RWPE2 (cell line): ENCODE results near the gene SMOC1.

ENCODE experiments used
- ATAC-seq: fragments of 200-7000 bp; cut with Tn5 transposase; 3 replicates; pipeline ENCODE4 v1.9.1; 2021; ENCODE audit warnings: low read depth
- DNase-seq: peaks from one replicate; pipeline ENCODE4 v3.0.0-alpha.2; 2020; ENCODE audit warnings: low spot score
- H3K27ac ChIP-seq: fragments of 450-650 bp; 2 replicates; pipeline ENCODE4 v1.5.1; 2017; ENCODE audit warnings: mild to moderate bottlenecking; ENCODE audit not compliant: poor library complexity, severe bottlenecking
- H3K27me3 ChIP-seq: fragments of 250-450 bp; sonication (Bioruptor Pico); 2 replicates; pipeline ENCODE4 v1.5.1; 2021; ENCODE audit warnings: mild to moderate bottlenecking, moderate library complexity; ENCODE audit not compliant: insufficient read depth, poor library complexity, severe bottlenecking
- H3K36me3 ChIP-seq: fragments of 250-450 bp; sonication (Bioruptor Pico); 2 replicates; pipeline ENCODE4 v1.5.1; 2020; ENCODE audit warnings: low read depth, mild to moderate bottlenecking, moderate library complexity
- H3K4me1 ChIP-seq: fragments of 250-450 bp; sonication (Bioruptor Pico); 2 replicates; pipeline ENCODE4 v1.5.1; 2021; ENCODE audit warnings: mild to moderate bottlenecking, moderate library complexity; ENCODE audit not compliant: insufficient read depth, poor library complexity, severe bottlenecking
- H3K4me3 ChIP-seq: fragments of 250-450 bp; sonication (Bioruptor Pico); 2 replicates; pipeline ENCODE4 v1.5.1; 2021; ENCODE audit warnings: mild to moderate bottlenecking, moderate library complexity; ENCODE audit not compliant: severe bottlenecking
- H3K9me3 ChIP-seq: fragments of 250-450 bp; sonication (Bioruptor Pico); 2 replicates; pipeline ENCODE4 v1.5.1; 2021; ENCODE audit warnings: mild to moderate bottlenecking, moderate library complexity; ENCODE audit not compliant: severe bottlenecking
- TF ChIP-seq, protein P1 (sequence below): fragments of 450-650 bp; IDR thresholded peaks from one replicate; pipeline ENCODE4 v1.5.1; 2017; ENCODE audit warnings: mild to moderate bottlenecking, moderate library complexity; ENCODE audit not compliant: poor library complexity, severe bottlenecking

SMOC1 gene

DNA sequence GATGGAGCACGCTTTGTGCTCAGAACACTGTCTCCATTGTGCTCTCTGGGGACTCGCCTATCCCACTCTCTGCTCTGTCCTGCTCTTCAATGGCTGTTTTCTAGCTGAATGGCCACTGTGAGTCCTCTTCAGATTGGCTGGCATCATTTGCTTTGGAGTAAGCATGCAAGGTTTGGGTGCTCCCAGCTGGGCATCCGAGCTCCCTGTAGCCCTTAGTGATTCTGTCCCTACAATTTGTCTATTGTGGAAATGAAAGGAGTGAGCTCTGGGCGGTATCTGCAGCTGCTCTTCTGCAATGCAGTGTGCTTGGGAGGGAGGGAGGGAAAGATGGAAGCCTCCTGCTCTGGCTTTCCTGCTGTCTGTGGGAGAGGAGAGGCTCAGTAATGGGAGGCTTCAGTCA lies 84.8 kb downstream of the SMOC1 start:
- no peak for DNase-seq
- Histone ChIP-seq H3K36me3 (no peaks in the 10 kb centered on the region), H3K9me3 (no peaks in the 10 kb centered on the region), H3K27me3 (no peaks in the 10 kb centered on the region), H3K27ac (no peak overlapping the region), H3K4me1 (no peaks in the 10 kb centered on the region), H3K4me3 (no peak overlapping the region)
- TF ChIP-seq, protein P1, sequence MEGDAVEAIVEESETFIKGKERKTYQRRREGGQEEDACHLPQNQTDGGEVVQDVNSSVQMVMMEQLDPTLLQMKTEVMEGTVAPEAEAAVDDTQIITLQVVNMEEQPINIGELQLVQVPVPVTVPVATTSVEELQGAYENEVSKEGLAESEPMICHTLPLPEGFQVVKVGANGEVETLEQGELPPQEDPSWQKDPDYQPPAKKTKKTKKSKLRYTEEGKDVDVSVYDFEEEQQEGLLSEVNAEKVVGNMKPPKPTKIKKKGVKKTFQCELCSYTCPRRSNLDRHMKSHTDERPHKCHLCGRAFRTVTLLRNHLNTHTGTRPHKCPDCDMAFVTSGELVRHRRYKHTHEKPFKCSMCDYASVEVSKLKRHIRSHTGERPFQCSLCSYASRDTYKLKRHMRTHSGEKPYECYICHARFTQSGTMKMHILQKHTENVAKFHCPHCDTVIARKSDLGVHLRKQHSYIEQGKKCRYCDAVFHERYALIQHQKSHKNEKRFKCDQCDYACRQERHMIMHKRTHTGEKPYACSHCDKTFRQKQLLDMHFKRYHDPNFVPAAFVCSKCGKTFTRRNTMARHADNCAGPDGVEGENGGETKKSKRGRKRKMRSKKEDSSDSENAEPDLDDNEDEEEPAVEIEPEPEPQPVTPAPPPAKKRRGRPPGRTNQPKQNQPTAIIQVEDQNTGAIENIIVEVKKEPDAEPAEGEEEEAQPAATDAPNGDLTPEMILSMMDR, result no peak
- ATAC-seq, result no peak

DNA sequence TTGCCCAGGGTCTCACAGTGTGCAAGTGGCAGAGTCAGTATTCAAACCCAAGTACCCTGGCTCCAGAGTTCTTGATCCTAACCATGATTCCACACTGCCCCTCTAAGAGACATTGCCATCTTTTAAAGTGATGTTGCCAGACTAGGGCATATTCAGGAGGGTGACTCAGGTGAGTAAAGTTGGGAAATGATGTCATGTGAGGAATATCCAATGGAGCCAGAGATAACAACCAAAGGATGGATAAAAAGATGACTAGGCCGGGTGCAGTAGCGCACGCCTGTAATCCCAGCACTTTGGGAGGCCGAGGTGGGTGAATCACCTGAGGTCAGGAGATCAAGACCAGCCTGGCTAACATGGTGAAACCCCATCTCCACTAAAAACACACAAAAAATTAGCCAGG lies 85.6 kb downstream of the SMOC1 start:
- DNase-seq (no peak), ATAC-seq (peak; percentile 91)
- H3K9me3 ChIP-seq, result no peaks in the 10 kb centered on the region
- no peak overlapping the region for H3K27ac ChIP-seq
- H3K4me3 ChIP-seq, result no peak overlapping the region
- no peaks in the 10 kb centered on the region for H3K36me3 ChIP-seq
- no peaks in the 10 kb centered on the region for H3K27me3 ChIP-seq
- TF ChIP-seq, protein P1, result no peak
- no peaks in the 10 kb centered on the region for H3K4me1 ChIP-seq

DNA sequence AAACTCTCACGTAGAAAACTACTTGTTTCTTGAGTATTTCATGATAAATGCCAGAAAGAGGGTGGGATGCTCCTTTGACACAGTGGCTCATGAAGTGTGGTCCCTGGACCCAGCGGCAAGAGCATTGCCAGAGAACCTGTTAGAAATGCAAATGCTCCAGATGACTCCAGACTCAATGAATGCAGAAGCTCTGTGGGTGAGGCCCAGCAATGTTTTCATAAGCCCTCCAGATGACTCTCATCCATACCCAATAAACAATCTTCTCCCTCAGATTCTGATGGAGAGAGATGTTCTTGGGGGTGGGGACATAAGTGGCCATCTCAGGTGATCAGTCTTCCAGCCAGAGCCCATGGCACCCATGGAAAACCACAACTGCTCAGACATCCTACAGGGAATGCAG lies 88.9 kb downstream of the SMOC1 start:
- TF ChIP-seq, protein P1, result no peak
- Histone ChIP-seq H3K4me1 (no peaks in the 10 kb centered on the region), H3K36me3 (no peaks in the 10 kb centered on the region), H3K27ac (no peak overlapping the region), H3K4me3 (no peak overlapping the region), H3K9me3 (no peaks in the 10 kb centered on the region), H3K27me3 (no peaks in the 10 kb centered on the region)
- ATAC-seq, result no peak
- no peak for DNase-seq

DNA sequence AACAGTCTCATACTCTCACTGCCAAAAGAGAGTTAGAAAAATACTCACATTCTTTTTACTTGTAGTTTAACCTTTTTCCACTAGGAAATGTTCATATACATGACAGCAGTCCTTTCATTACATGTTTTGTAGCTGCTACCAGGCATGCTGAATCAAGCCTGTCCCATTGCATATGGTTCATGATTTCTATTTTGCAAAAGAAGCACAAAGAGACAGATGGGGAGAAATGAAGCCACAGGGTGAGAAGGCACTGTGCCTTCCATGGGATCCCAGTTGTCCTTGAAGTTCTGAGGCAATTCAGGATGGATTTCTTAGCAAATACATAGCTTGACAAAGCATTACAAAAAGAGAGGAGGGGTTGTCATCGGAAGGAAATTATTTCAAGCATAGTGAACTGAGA lies 89.5 kb downstream of the SMOC1 start:
- no peak for DNase-seq
- H3K27ac ChIP-seq, result no peak overlapping the region
- H3K4me3 ChIP-seq, result no peak overlapping the region
- no peaks in the 10 kb centered on the region for H3K27me3 ChIP-seq
- H3K36me3 ChIP-seq, result no peaks in the 10 kb centered on the region
- ATAC-seq, result no peak
- H3K9me3 ChIP-seq, result no peaks in the 10 kb centered on the region
- TF ChIP-seq, protein P1, result no peak
- no peaks in the 10 kb centered on the region for H3K4me1 ChIP-seq

DNA sequence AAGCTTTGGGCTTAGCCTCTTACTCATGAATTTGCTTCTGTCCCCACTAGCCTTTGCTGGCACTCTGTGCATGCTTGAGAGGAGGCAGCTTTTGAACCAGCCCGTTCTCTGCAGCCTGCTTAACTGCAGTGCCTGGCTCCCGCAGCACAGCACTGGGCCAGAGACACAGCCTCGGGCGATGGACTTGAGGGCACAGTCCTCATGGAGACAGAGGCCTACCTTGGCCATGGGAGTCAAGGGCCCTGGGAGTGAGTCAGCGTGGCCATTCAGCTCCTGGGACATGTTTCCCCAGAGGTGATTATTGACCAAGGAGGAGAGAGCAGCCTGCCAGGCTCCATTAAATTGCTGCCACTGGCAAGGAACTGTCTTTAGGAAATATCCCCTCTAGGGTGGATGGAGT lies 93.5 kb downstream of the SMOC1 start:
- no peaks in the 10 kb centered on the region for H3K9me3 ChIP-seq
- H3K27me3 ChIP-seq, result no peaks in the 10 kb centered on the region
- ATAC-seq (no peak), DNase-seq (no peak)
- H3K4me1 ChIP-seq, result no peaks in the 10 kb centered on the region
- no peak overlapping the region for H3K27ac ChIP-seq
- no peaks in the 10 kb centered on the region for H3K36me3 ChIP-seq
- H3K4me3 ChIP-seq, result no peak overlapping the region
- TF ChIP-seq, protein P1, result no peak
